GM21825 (cell line): Measurements from ENCODE around the gene TGFBR3.
"Not testable (repeated sequence)": the region's sequence is repeated elsewhere in the genome, so short reads cannot be mapped to it uniquely, and the experiment has no call there.

Experiments
- ATAC-seq: cut with Tn5 transposase; IDR thresholded peaks from one replicate; pipeline ENCODE4 v1.9.1; 2021; ENCODE audit warnings: mild to moderate bottlenecking, moderate library complexity; ENCODE audit not compliant: unreplicated experiment

Gene TGFBR3

DNA sequence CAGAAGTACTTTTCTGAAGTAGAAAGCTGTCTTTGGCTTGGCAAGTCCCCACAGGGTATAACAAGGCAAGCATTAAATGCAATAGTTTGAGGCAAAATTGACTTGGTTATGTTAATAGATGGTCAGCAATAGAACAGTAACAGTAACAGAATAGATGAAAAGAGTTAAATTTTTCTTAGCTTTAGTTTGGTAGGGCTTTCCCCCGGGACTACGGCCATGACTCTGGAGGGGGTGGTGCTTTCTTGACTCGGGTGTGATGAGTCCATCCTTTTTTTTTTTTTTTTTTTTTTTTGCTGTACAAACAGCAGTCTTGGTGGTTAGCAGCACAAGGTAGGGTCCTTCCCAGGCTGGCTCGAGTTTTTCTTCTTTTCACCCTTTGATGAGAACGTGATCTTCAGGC, 219.3 kb downstream of the TGFBR3 start:
- ATAC-seq = not testable (repeated sequence)

GRCh38 chr1:91661121-91661520, 224.8 kb downstream of the TGFBR3 start:
- no peak for ATAC-seq

- ATAC-seq = no peak
Measured at GRCh38 chr1:91660708-91661107, 225.2 kb downstream of the TGFBR3 start.

DNA sequence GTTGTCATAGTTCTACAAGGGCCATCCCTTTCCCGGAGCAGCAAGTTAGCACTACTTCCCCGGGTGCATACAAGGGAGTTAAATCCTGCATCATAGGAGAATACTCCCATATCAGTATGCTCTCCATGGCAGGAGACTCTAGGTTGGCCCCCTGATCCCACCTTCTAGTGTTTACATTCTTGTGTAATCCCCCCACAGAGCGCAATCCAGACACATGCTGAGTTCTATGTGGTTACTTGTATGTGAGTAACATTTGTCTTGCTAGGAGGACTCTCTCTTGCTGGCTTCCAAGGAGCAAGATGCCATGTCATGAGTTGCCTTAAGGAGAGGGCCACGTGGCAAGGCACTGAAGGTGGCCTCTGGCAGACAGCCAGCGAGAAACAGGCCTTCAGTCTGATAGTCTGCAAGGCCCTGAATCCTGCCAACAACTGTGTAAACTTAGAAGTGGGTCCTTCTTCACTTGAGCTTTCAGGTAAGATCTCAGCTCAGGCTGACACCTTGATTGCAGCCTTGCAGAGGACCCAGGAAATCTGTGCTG, 230.0 kb downstream of the TGFBR3 start:
- no peak for ATAC-seq

DNA sequence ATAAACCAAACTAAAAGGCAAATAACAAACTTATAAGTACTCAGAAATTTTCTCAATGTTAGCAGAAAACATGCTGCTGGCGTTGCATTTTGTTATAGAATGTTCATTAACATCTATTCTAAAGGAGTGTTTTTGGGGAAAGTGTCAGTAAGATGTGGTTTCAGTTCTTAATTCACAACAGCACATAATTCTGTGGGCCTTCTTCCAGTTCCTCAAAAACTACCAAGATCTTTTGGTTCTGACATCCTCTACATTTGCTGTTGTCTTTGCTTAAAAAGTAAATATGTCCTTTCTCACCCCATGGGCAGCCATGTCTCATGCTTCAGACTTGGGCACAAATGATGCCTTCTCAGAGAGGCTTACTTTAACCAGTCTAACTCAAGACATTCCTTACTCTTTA, 232.8 kb downstream of the TGFBR3 start:
- peak; percentile 60 for ATAC-seq

DNA sequence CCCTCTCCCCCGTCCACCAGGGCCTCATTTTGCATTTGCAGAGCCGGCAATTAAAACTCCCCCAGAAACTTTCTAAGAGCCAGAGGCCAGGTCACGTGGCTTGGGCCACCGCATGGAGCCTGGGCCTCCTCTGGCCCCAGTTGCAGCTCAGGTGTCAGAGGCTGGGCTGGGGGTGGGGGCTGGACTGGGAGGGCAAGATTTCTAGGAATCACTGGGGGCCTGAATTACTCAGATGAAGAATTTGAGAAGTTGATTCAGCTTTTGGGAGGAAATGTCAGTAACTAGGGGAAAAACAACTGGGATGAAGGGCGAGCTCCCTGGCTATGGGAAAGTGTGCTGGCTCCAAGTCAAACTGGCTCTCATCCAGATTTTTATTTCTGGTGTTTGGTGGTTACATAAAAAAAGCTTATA, 234.3 kb downstream of the TGFBR3 start:
- ATAC-seq = no peak

DNA sequence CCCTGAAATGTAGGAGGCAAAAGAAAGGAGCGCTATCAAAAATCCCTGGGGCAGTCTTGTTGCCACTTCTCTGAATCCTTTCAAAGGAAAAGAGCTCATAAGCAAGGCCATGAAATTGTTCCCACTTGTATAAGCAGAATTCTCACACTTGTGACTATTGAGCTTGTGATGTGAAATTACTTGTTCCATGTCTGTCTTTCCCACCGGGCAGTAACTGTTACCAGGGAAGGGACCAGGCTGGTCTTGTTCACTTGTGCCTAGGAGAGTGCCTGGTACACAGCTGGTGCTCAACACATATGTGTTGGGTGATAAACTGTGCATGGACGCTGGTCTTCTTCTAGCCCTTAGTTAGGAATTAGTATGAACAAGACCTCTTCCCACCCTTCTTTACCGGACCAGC, 234.7 kb downstream of the TGFBR3 start:
- no peak for ATAC-seq

- ATAC-seq = no peak
Measured at GRCh38 chr1:91650764-91651163, 235.2 kb downstream of the TGFBR3 start.

DNA sequence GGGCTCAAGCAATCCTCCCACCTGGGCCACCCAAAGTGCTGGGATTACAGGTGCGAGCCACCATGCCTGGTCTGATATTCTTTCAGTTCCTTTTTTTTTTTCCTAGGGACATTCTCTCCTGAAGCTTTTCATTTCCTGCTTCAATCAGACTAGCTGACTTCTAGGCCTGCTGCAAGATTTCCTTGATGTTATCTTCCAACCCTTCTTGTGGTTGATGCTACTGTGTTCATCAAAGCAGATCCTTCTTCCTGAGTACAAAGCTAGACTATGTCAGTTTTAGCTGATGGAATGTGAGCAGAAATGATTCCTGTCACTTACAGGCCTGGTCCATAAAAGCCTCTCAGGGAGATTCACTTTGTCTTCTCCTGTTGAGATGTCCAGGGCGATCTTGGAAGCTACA, 238.9 kb downstream of the TGFBR3 start:
- ATAC-seq = no peak

DNA sequence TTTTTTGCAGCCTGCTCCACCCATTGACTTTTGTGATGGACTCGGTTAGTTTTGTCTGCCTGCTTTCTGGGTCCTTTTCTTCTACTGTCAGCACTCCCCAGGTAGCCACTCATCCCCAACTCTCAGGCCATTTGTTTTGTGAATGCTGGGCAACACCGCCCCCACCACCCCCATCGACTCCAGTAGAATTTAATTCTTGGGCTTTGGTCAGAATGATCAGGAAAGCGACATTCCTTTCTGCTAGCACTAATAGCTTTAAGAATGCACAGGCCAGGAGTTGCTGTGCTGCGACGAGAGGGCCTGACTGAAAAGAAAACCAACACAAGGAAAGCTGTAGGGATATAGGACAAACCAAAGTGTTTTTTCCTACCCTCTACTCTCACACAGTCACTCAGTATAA, 240.9 kb downstream of the TGFBR3 start:
- ATAC-seq = no peak

- ATAC-seq = no peak
Measured at GRCh38 chr1:91643431-91643830, 242.5 kb downstream of the TGFBR3 start.

DNA sequence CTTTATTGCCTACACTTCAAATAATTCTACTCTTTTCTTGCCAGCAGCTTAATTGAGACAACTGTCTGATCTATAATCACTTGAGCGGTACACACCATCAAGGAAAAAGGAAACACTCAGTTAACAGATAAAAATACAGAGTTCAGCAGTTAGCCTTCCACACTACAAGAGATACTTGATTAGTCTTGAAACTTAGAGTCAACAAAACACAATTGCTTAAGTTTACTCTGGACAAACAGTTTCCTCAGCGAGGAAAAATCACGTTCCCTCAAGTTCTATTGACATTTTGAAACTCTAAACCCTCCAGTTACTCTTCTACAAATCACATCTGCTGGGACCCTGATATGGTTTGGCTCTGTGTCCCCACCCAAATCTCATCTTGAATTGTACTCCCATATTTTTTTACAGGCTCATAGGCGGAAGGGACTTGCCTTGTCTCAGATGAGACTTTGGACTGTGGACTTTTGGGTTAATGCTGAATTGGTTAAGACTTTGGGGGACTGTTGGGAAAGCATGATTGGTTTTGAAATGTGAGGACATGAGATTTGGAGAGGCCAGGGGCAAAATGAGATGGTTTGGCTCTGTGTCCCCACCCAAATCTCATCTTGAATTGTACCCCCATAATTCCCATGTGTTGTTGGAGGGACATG, 244.9 kb downstream of the TGFBR3 start:
- ATAC-seq = no peak

DNA sequence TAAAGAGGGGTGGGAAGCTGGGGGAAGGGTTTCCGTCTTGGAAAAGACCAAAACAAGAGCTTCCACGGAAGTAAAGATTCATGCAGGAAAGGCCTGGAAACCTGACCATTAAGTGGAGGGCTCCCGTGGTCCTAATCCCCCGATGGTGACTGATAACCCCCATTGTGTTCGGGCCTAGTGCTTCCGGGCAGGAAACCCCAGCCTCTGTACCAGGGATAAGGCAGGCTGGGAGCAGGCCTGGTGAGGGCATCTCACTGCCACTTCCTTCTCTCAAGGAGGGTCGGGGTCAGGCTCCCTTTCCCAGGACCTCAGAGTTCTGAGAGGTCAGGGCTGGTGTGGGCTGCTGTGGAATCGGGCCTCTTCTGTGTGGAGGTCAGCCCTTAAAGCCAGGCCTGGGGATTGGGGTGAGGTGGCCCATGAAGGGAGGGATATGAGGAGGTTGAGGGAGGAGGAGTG, 248.4 kb downstream of the TGFBR3 start:
- no peak for ATAC-seq

GRCh38 chr1:91635763-91636162, 250.2 kb downstream of the TGFBR3 start:
- no peak for ATAC-seq

DNA sequence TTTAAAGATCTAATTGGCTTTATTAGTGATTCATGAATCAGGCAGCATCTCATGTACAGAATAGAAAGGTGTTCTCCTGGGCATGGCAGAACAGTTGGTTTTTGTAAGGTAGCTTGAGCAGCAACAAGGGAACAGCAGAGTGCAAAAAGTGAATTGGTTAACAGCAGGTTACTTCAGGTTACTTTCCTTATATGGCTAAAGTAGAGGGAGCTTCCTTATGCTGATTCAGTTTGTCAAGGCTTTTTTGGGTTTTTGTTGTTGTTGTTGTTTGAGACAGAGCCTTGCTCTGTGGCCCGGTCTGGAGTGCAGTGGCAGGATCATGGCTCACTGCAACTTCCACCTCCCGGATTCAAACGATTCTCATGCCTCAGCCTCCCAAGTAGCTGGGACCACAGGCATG, 252.5 kb downstream of the TGFBR3 start:
- ATAC-seq = no peak

DNA sequence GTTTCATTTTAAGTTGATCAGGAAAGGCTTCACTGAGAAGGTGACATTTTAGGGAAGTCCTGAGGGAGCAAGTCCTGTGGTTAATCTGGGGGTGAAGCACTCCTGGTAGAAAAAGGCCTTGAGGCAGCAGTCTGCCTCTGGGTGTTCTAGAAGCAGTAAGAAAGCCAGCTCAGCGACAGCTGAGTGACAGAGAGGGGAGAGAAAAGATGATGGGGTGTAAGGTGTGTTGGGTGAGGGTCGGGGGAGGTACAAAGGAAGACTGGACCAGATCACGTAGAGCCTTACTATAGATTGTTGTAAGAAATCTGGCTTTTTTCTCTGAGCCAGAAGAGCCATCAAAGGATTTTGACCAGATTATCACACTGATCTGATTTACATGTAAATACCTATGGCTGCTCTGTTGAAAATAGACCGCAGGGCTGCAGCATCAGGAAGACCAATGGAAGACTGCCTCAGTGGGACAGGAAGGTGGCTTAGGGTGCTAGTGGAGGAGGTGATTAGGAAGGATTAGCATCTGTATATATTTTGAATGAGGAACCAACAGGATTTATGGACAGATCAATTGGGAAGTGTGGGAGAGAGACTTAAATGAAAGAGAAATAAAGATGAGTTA, 254.1 kb downstream of the TGFBR3 start:
- no peak for ATAC-seq

DNA sequence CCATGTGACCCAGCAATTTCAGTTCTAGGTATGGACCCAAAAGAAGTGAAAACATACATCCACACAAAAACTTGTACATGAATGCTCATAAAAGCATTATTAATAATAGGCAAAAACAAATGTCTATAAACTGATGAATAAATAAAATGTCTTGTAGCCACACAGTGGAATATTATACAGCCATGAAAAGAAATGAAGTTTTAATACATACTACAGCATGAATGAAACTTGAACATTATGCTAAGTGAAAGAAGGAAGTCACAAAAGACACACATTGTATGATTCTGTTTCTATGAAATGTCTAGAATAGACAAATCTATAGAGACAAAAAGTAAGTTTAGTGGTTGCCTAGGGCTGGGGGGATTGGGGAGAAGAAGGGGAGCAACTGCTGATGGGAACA, 255.1 kb downstream of the TGFBR3 start:
- ATAC-seq = no peak
